Thyroid gland (tissue), 4 donors: ENCODE results near the gene ZNF197.

ENCODE experiments used
- CTCF ChIP-seq, 6 experiments: fragments of 200-600 bp in 3 of 6; fragments of 450-650 bp in 3 of 6; sonication (generic) in 3 of 6; IDR thresholded peaks; one replicate each; pipeline ENCODE4 v1.5.1; 2016 to 2019; ENCODE audit warnings: antibody characterized with exemption in 6 of 6, mild to moderate bottlenecking in 2 of 6, inconsistent platforms in 1 of 6, moderate library complexity in 1 of 6
- POLR2A ChIP-seq, 2 donors: fragments of 450-650 bp; IDR thresholded peaks; one replicate each; pipeline ENCODE4 v1.6.1; 2017; ENCODE audit warnings: antibody characterized with exemption in 2 of 2, mild to moderate bottlenecking in 2 of 2, moderate library complexity in 1 of 2

GRCh38 chr3:44678480-44679116, 53.8 kb downstream of the ZNF197 start:
- TF ChIP-seq CTCF (IDR thresholded peaks at IDR 0.05) (no peak), POLR2A (IDR thresholded peaks at IDR 0.05) (no peak)
